Activated gamma-delta T cell treated with Interleukin-2 at 50 U/mL for 16 hours (primary cell): ENCODE results near the gene CD52.
"Not testable (repeated sequence)": the region's sequence is repeated elsewhere in the genome, so short reads cannot be mapped to it uniquely, and the experiment has no call there.

Source experiments
- DNase-seq: peaks from one replicate; pipeline ENCODE4 v3.0.0-alpha.2; 2020

The CD52 gene

GRCh38 chr1:26302733-26303405, 14.9 kb upstream of the CD52 start:
- DNase-seq: no peak

- DNase-seq: no peak
Measured at GRCh38 chr1:26305667-26306289, 12.0 kb upstream of the CD52 start.

GRCh38 chr1:26306290-26307229, 11.2 kb upstream of the CD52 start, which contains the start of gene UBXN11:
Gene UBXN11 (minus strand): TSS chr1:26306636. CDS start chr1:26302883, 3,753 bp downstream.
- DNase-seq: peak; percentile 90

GRCh38 chr1:26307363-26307781, 10.4 kb upstream of the CD52 start:
- no peak for DNase-seq

GRCh38 chr1:26307966-26308899, 9.5 kb upstream of the CD52 start:
- not testable (repeated sequence) for DNase-seq

- no peak for DNase-seq
Measured at GRCh38 chr1:26314501-26314900, 3.3 kb upstream of the CD52 start.

GRCh38 chr1:26315874-26316850, 1.6 kb upstream of the CD52 start:
- DNase-seq: no peak

- no peak for DNase-seq
Measured at GRCh38 chr1:26317146-26317545, 612 bp upstream of the CD52 start.

GRCh38 chr1:26318338-26319064, 743 bp downstream of the CD52 start:
- no peak for DNase-seq

GRCh38 chr1:26320896-26321295, 3.1 kb downstream of the CD52 start:
- DNase-seq: no peak

- peak; percentile 95 for DNase-seq
Measured at GRCh38 chr1:26321315-26322041, 3.7 kb downstream of the CD52 start.

- DNase-seq: no peak
Measured at GRCh38 chr1:26322042-26322331, 4.2 kb downstream of the CD52 start.

GRCh38 chr1:26323382-26323781, 5.6 kb downstream of the CD52 start:
- no peak for DNase-seq

- DNase-seq: no peak
Measured at GRCh38 chr1:26324550-26324949, 6.8 kb downstream of the CD52 start.

- no peak for DNase-seq
Measured at GRCh38 chr1:26327956-26328362, 10.2 kb downstream of the CD52 start.

- DNase-seq: no peak
Measured at GRCh38 chr1:26328597-26328996, 10.8 kb downstream of the CD52 start.

- not testable (repeated sequence) for DNase-seq
Measured at GRCh38 chr1:26329380-26329779, 11.6 kb downstream of the CD52 start.

GRCh38 chr1:26330276-26330675, 12.5 kb downstream of the CD52 start:
- no peak for DNase-seq

GRCh38 chr1:26333312-26333711, 15.6 kb downstream of the CD52 start:
- not testable (repeated sequence) for DNase-seq
